Neuronal stem cell (in vitro differentiated cells): Measurements from ENCODE around the gene CDH23.

Source experiments
- DNase-seq: peaks from one replicate; pipeline ENCODE4 v3.0.0-alpha.2; 2013; ENCODE audit warnings: low spot score
- H2AFZ ChIP-seq: one replicate; pipeline ENCODE4 v1.6.1; 2013; ENCODE audit warnings: mild to moderate bottlenecking, low read length, inconsistent platforms
- H2AK5ac ChIP-seq: 2 replicates; pipeline ENCODE4 v1.6.1; 2013; ENCODE audit warnings: low read depth, mild to moderate bottlenecking, inconsistent platforms, low read length, moderate library complexity, mixed read lengths
- H2BK120ac ChIP-seq: 2 replicates; pipeline ENCODE4 v1.6.1; 2013; ENCODE audit warnings: low read depth, mild to moderate bottlenecking, inconsistent platforms, low read length, moderate library complexity, mixed read lengths
- H2BK12ac ChIP-seq: one replicate; pipeline ENCODE4 v1.6.1; 2013; ENCODE audit warnings: low read length, inconsistent platforms
- H2BK15ac ChIP-seq: 2 replicates; pipeline ENCODE4 v1.6.1; 2013; ENCODE audit warnings: mild to moderate bottlenecking, low read length, inconsistent platforms, mixed read lengths
- H2BK5ac ChIP-seq: one replicate; pipeline ENCODE4 v1.6.1; 2013; ENCODE audit warnings: inconsistent platforms, mild to moderate bottlenecking, low read length, moderate library complexity
- H3K14ac ChIP-seq: one replicate; pipeline ENCODE4 v1.6.1; 2013; ENCODE audit warnings: low read length, inconsistent platforms
- H3K18ac ChIP-seq: 2 replicates; pipeline ENCODE4 v1.6.1; 2013; ENCODE audit warnings: low read length, inconsistent platforms
- H3K23ac ChIP-seq: 2 replicates; pipeline ENCODE4 v1.6.1; 2013; ENCODE audit warnings: low read depth, mild to moderate bottlenecking, mixed read lengths, low read length, inconsistent platforms; ENCODE audit not compliant: poor library complexity
- H3K27ac ChIP-seq: replicated peaks from 3 replicates; pipeline ENCODE4 v1.5.1; 2013; ENCODE audit warnings: low read length, inconsistent platforms
- H3K27me3 ChIP-seq, 3 experiments: 2 replicates each; pipeline ENCODE4 v1.6.1; 2013; ENCODE audit warnings: low read length in 3 of 3, mild to moderate bottlenecking in 2 of 3, inconsistent platforms in 1 of 3, low read depth in 1 of 3, mixed read lengths in 1 of 3, moderate library complexity in 1 of 3; ENCODE audit not compliant: control insufficient read depth in 3 of 3, insufficient read depth in 3 of 3
- H3K36me3 ChIP-seq, 2 donors: replicated peaks in 1 of 2; 2 replicates each; pipeline ENCODE4 v1.6.1; 2013; ENCODE audit warnings: low read length in 2 of 2; ENCODE audit not compliant: control insufficient read depth in 2 of 2, insufficient read depth in 2 of 2
- H3K4ac ChIP-seq: 2 replicates; pipeline ENCODE4 v1.6.1; 2013; ENCODE audit warnings: inconsistent platforms, mild to moderate bottlenecking, low read length, moderate library complexity
- H3K4me1 ChIP-seq, 2 donors: 1 replicate in 1 of 2; 2 replicates in 1 of 2; pipeline ENCODE4 v1.6.1; 2013; ENCODE audit warnings: low read length in 2 of 2, low read depth in 1 of 2; ENCODE audit not compliant: control insufficient read depth in 2 of 2, insufficient read depth in 1 of 2
- H3K4me2 ChIP-seq: one replicate; pipeline ENCODE4 v1.6.1; 2013; ENCODE audit warnings: mild to moderate bottlenecking, low read length, inconsistent platforms; ENCODE audit not compliant: insufficient read depth, poor library complexity, severe bottlenecking
- H3K4me3 ChIP-seq, 2 donors: 2 replicates each; pipeline ENCODE4 v1.5.1; 2013; ENCODE audit warnings: low read length in 2 of 2, mild to moderate bottlenecking in 2 of 2, inconsistent platforms in 1 of 2, moderate library complexity in 1 of 2
- H3K79me1 ChIP-seq: one replicate; pipeline ENCODE4 v1.6.1; 2013; ENCODE audit warnings: low read depth, mild to moderate bottlenecking, inconsistent platforms, low read length, moderate library complexity
- H3K9ac ChIP-seq: one replicate; pipeline ENCODE4 v1.6.1; 2013; ENCODE audit warnings: mild to moderate bottlenecking, low read depth, low read length, inconsistent platforms; ENCODE audit not compliant: poor library complexity
- H3K9me3 ChIP-seq, 2 donors: replicated peaks in 1 of 2; 2 replicates each; pipeline versions ENCODE3 to v1.6.1; 2013; ENCODE audit warnings: low read length in 2 of 2, mild to moderate bottlenecking in 2 of 2, inconsistent platforms in 1 of 2, low read depth in 1 of 2, mixed read lengths in 1 of 2, moderate library complexity in 1 of 2; ENCODE audit not compliant: control insufficient read depth in 2 of 2, insufficient read depth in 1 of 2
- H4K8ac ChIP-seq: one replicate; pipeline ENCODE4 v1.6.1; 2013; ENCODE audit warnings: low read depth, mild to moderate bottlenecking, inconsistent platforms, low read length, moderate library complexity
- H4K91ac ChIP-seq: one replicate; pipeline ENCODE4 v1.6.1; 2013; ENCODE audit warnings: low read length, low read depth, mild to moderate bottlenecking, inconsistent platforms; ENCODE audit not compliant: poor library complexity
- WGBS, 2 donors: extraction: QIAGEN DNeasy Blood & Tissue Kit; methylation state at CpG; one replicate each; pipeline ENCODE4 v1.1.7; 2013; ENCODE audit warnings: missing lambda C conversion rate in 2 of 2, mixed read lengths in 1 of 2; ENCODE audit not compliant: insufficient read length in 2 of 2, insufficient replicate concordance in 1 of 2; ENCODE audit errors: extremely low coverage in 2 of 2; 5-methylcytosine and 5-hydroxymethylcytosine counted together

Gene CDH23

GRCh38 chr10:71829171-71829570, 432.5 kb downstream of the CDH23 start:
- Histone ChIP-seq H2AFZ (no peak overlapping the region), H3K9ac (no peak overlapping the region), H2BK12ac (no peak overlapping the region), H3K18ac (no peak overlapping the region), H3K14ac (no peak overlapping the region), H3K27me3 (no peaks in the 10 kb centered on the region), H3K27ac (no peak overlapping the region), H3K4ac (no peak overlapping the region), H3K4me3 (no peak overlapping the region), H3K36me3 (peaks cover 55 to 95% of the 10 kb centered on the region in 2 donors), H4K91ac (no peak overlapping the region), H3K4me2 (no peak overlapping the region), H3K4me1 (no peaks in the 10 kb centered on the region), H3K23ac (no peak overlapping the region), H2AK5ac (no peak overlapping the region), H2BK5ac (no peak overlapping the region), H4K8ac (no peak overlapping the region), H3K79me1 (peaks cover 14% of the 10 kb centered on the region), H2BK120ac (no peak overlapping the region), H3K9me3 (no peaks in the 10 kb centered on the region), H2BK15ac (no peak overlapping the region)
- DNase-seq, result no peak
- WGBS, 2 donors, result no CpG with 5 or more reads among the region's 5 CpGs

DNA sequence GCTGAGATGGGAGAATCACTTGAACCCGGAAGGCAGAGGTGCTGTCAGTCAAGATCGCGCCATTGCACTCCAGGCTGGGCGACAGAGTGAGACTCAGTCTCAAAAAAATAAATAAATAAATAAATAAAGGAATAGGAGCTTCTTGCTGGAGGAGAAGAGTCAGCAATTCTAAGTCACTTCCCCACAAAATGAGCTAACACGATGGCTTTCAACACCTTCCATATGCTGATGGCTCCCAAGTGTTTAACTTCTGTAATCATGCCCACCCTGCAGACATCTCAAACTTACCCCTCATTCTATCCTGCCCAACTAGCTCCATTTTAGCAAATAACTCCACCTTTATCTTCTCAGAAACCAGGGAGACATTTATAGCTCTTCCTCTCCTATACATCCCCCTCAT, 433.2 kb downstream of the CDH23 start:
- no peak overlapping the region for H2BK12ac ChIP-seq
- H3K9ac ChIP-seq, result no peak overlapping the region
- H3K18ac ChIP-seq, result no peak overlapping the region
- H3K4me2 ChIP-seq, result no peak overlapping the region
- DNase-seq, result no peak
- peaks cover 14% of the 10 kb centered on the region for H3K79me1 ChIP-seq
- no peak overlapping the region for H3K27ac ChIP-seq
- no peak overlapping the region for H3K4me3 ChIP-seq
- H3K4ac ChIP-seq, result no peak overlapping the region
- H3K27me3 ChIP-seq, result no peaks in the 10 kb centered on the region
- no peak overlapping the region for H2BK5ac ChIP-seq
- no peak overlapping the region for H3K23ac ChIP-seq
- H4K91ac ChIP-seq, result no peak overlapping the region
- H3K36me3 ChIP-seq, result peaks cover 53 to 92% of the 10 kb centered on the region in 2 donors
- no peak overlapping the region for H2BK120ac ChIP-seq
- H3K9me3 ChIP-seq, result no peaks in the 10 kb centered on the region
- H3K4me1 ChIP-seq, result no peaks in the 10 kb centered on the region
- H3K14ac ChIP-seq, result no peak overlapping the region
- no CpG with 5 or more reads among the region's 5 CpGs for WGBS, 2 donors
- H4K8ac ChIP-seq, result no peak overlapping the region
- H2BK15ac ChIP-seq, result no peak overlapping the region
- H2AK5ac ChIP-seq, result no peak overlapping the region
- H2AFZ ChIP-seq, result no peak overlapping the region

GRCh38 chr10:71830726-71831125, 434.0 kb downstream of the CDH23 start:
- no peak for DNase-seq
- Histone ChIP-seq H3K14ac (no peak overlapping the region), H3K9me3 (no peaks in the 10 kb centered on the region), H3K9ac (no peak overlapping the region), H4K8ac (no peak overlapping the region), H3K18ac (no peak overlapping the region), H2AK5ac (no peak overlapping the region), H3K27ac (no peak overlapping the region), H3K79me1 (peaks cover 14% of the 10 kb centered on the region), H3K27me3 (no peaks in the 10 kb centered on the region), H2BK120ac (no peak overlapping the region), H3K4ac (no peak overlapping the region), H3K4me2 (no peak overlapping the region), H2AFZ (no peak overlapping the region), H3K36me3 (peaks cover 45 to 84% of the 10 kb centered on the region in 2 donors), H2BK12ac (no peak overlapping the region), H2BK5ac (no peak overlapping the region), H3K4me3 (no peak overlapping the region), H4K91ac (no peak overlapping the region), H2BK15ac (no peak overlapping the region), H3K23ac (no peak overlapping the region), H3K4me1 (peaks cover under 1 to 5% of the 10 kb centered on the region in 2 donors)
- no CpG with 5 or more reads among the region's 4 CpGs for WGBS, 2 donors

DNA sequence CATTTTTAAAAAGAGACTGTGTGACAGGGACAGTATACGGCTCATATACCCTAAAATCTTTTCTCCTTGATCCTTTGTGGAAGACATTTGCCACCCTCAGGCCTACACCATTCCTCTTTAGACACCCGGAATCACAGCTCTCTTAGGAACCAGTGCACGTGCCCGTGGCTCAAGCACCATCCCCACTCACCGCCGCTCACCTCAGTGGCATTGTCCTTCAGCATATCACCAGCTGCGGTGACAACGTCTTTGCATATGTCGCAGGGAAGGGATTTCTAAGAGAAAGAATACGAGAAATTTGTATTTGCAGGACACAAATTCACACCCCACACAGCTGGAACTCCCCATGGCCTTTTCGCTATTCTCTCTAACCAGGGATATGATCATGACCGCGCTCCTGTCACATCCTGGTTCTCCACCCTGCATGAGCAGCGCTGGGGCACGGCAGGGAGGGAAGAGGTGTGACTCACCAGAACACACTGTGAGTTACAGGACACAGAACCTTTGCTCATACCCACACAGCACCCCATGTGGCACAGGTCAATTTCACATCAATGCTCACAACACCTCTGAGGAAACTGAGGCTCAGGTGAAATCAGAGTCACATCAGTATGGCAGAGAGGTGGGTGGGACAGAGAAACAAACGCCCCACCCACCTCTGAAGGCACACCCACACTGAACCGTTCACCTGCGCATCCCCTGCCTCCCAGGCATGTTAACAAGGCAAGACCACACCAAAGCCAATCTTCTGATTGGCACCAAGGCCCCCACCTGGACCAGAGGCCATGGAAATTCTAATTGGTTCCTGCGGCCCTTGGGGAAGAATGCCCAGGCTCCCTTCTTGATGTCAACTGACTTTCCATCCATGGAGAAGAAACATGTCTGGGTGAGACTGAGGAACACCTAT, 435.2 kb downstream of the CDH23 start:
- no peak overlapping the region for H3K4ac ChIP-seq
- H3K4me1 ChIP-seq, result peaks cover 11 to 17% of the 10 kb centered on the region in 2 donors
- no peak overlapping the region for H3K27ac ChIP-seq
- H3K23ac ChIP-seq, result no peak overlapping the region
- H2AK5ac ChIP-seq, result no peak overlapping the region
- no peak overlapping the region for H3K4me3 ChIP-seq
- peaks cover 40 to 72% of the 10 kb centered on the region in 2 donors for H3K36me3 ChIP-seq
- H2BK12ac ChIP-seq, result no peak overlapping the region
- no peak overlapping the region for H3K14ac ChIP-seq
- WGBS, 2 donors, result no CpG with 5 or more reads among the region's 19 CpGs
- no peak overlapping the region for H3K4me2 ChIP-seq
- no peak for DNase-seq
- no peak overlapping the region for H2BK15ac ChIP-seq
- H3K9me3 ChIP-seq, result no peaks in the 10 kb centered on the region
- no peak overlapping the region for H4K8ac ChIP-seq
- no peak overlapping the region for H2BK5ac ChIP-seq
- H3K9ac ChIP-seq, result no peak overlapping the region
- no peaks in the 10 kb centered on the region for H3K27me3 ChIP-seq
- H2AFZ ChIP-seq, result no peak overlapping the region
- H3K18ac ChIP-seq, result no peak overlapping the region
- peaks cover 18% of the 10 kb centered on the region for H3K79me1 ChIP-seq
- no peak overlapping the region for H4K91ac ChIP-seq
- no peak overlapping the region for H2BK120ac ChIP-seq
